Hippocampal formation (tissue), 2 donors: ENCODE data around the gene BLTP3B.

Experiments
- DNase-seq, 2 donors: peaks; one replicate each; lab custom pipeline; 2025; lab: John Stamatoyannopoulos, UW

BLTP3B gene

GRCh38 chr12:100159391-100160104, 16.9 kb upstream of the BLTP3B start:
- DNase-seq = no peak

GRCh38 chr12:100158535-100158934, 15.9 kb upstream of the BLTP3B start:
- no peak for DNase-seq

- no peak for DNase-seq
These were observed 14.8 kb upstream of the BLTP3B start for GRCh38 chr12:100157427-100157821.

GRCh38 chr12:100156731-100157426, 14.2 kb upstream of the BLTP3B start:
- DNase-seq = no peak

- peak in 1 of 2 donors; percentile 36 for DNase-seq
These were observed 12.0 kb upstream of the BLTP3B start for GRCh38 chr12:100154474-100155247.

- DNase-seq = no peak
These were observed 10.5 kb upstream of the BLTP3B start for GRCh38 chr12:100153131-100153530.

- DNase-seq = no peak
These were observed 9.1 kb upstream of the BLTP3B start for GRCh38 chr12:100151769-100152168.

- DNase-seq = no peak
These were observed 3.6 kb upstream of the BLTP3B start for GRCh38 chr12:100146252-100146651.

- DNase-seq = no peak
These were observed 3.0 kb upstream of the BLTP3B start for GRCh38 chr12:100145643-100146042.

- peak; percentile 36 to 63 for DNase-seq
These were observed 450 bp downstream of the BLTP3B start for GRCh38 chr12:100141998-100142850.

GRCh38 chr12:100141666-100141997, 1.0 kb downstream of the BLTP3B start:
- DNase-seq = peak in 1 of 2 donors; percentile 10

- DNase-seq = no peak
These were observed 3.9 kb downstream of the BLTP3B start for GRCh38 chr12:100138803-100139098.

- peak; percentile 41 to 68 for DNase-seq
These were observed 4.4 kb downstream of the BLTP3B start for GRCh38 chr12:100138048-100138802.

- DNase-seq = no peak
These were observed 9.5 kb downstream of the BLTP3B start for GRCh38 chr12:100133200-100133599.

- DNase-seq = peak in 1 of 2 donors; percentile 1
These were observed 14.2 kb downstream of the BLTP3B start for GRCh38 chr12:100128512-100128908.

- DNase-seq = no peak
These were observed 14.7 kb downstream of the BLTP3B start for GRCh38 chr12:100127766-100128511.

GRCh38 chr12:100123316-100124095, 19.2 kb downstream of the BLTP3B start:
- DNase-seq = no peak

- no peak for DNase-seq
These were observed 22.3 kb downstream of the BLTP3B start for GRCh38 chr12:100120355-100120754.

- DNase-seq = no peak
These were observed 27.4 kb downstream of the BLTP3B start for GRCh38 chr12:100115291-100115690.

GRCh38 chr12:100114574-100114973, 28.1 kb downstream of the BLTP3B start:
- no peak for DNase-seq
